HG03045 (cell line): ENCODE results near the gene SULT6B1.
"Not testable (repeated sequence)": the region's sequence is repeated elsewhere in the genome, so short reads cannot be mapped to it uniquely, and the experiment has no call there.

ENCODE experiments used
- ATAC-seq: cut with Tn5 transposase; IDR thresholded peaks from one replicate; pipeline ENCODE4 v1.9.1; 2021; ENCODE audit warnings: mild to moderate bottlenecking, moderate library complexity; ENCODE audit not compliant: unreplicated experiment

The SULT6B1 gene

GRCh38 chr2:37188570-37188969, at the start of gene SULT6B1:
Gene SULT6B1, minus strand, starts transcription at chr2:37188670. Its CDS starts 30 bp downstream, at chr2:37188640.
- no peak for ATAC-seq

- no peak for ATAC-seq
Measured at GRCh38 chr2:37232131-37232933, 43.9 kb upstream of the SULT6B1 start.

- ATAC-seq = peak; percentile 96
Measured at GRCh38 chr2:37231241-37232130, 43.0 kb upstream of the SULT6B1 start, which contains the start of the genes CEBPZ and NDUFAF7. Gene CEBPZ, minus strand, starts transcription at chr2:37231596. Its CDS starts 29 bp downstream, at chr2:37231567. Gene NDUFAF7, plus strand, starts transcription at chr2:37231658. Its CDS starts 48 bp downstream, at chr2:37231706.

- ATAC-seq = no peak
Measured at GRCh38 chr2:37230581-37230980, 42.1 kb upstream of the SULT6B1 start.

GRCh38 chr2:37228788-37229187, 40.3 kb upstream of the SULT6B1 start:
- ATAC-seq = no peak

- ATAC-seq = no peak
Measured at GRCh38 chr2:37226863-37227262, 38.4 kb upstream of the SULT6B1 start.

- ATAC-seq = not testable (repeated sequence)
Measured at GRCh38 chr2:37225129-37225528, 36.7 kb upstream of the SULT6B1 start.

- ATAC-seq = no peak
Measured at GRCh38 chr2:37224063-37224462, 35.6 kb upstream of the SULT6B1 start.

GRCh38 chr2:37223131-37223530, 34.7 kb upstream of the SULT6B1 start:
- ATAC-seq = no peak

GRCh38 chr2:37219046-37219445, 30.6 kb upstream of the SULT6B1 start:
- no peak for ATAC-seq

GRCh38 chr2:37215250-37215649, 26.8 kb upstream of the SULT6B1 start:
- no peak for ATAC-seq

GRCh38 chr2:37211939-37212338, 23.5 kb upstream of the SULT6B1 start:
- ATAC-seq = no peak

GRCh38 chr2:37211212-37211611, 22.7 kb upstream of the SULT6B1 start:
- ATAC-seq = no peak

GRCh38 chr2:37206760-37207159, 18.3 kb upstream of the SULT6B1 start:
- ATAC-seq = not testable (repeated sequence)

- ATAC-seq = no peak
Measured at GRCh38 chr2:37205689-37206341, 17.3 kb upstream of the SULT6B1 start.

- ATAC-seq = not testable (repeated sequence)
Measured at GRCh38 chr2:37205071-37205661, 16.7 kb upstream of the SULT6B1 start.

- no peak for ATAC-seq
Measured at GRCh38 chr2:37203708-37204107, 15.2 kb upstream of the SULT6B1 start.

- ATAC-seq = no peak
Measured at GRCh38 chr2:37201766-37202165, 13.3 kb upstream of the SULT6B1 start.

GRCh38 chr2:37201208-37201607, 12.7 kb upstream of the SULT6B1 start:
- no peak for ATAC-seq

- ATAC-seq = no peak
Measured at GRCh38 chr2:37198681-37199065, 10.2 kb upstream of the SULT6B1 start.
